ENCODE data around the gene MTMR12.
A peak's percentile ranks its signal among the peaks of the same experiment; 100 is the strongest.

The MTMR12 gene, protein sequence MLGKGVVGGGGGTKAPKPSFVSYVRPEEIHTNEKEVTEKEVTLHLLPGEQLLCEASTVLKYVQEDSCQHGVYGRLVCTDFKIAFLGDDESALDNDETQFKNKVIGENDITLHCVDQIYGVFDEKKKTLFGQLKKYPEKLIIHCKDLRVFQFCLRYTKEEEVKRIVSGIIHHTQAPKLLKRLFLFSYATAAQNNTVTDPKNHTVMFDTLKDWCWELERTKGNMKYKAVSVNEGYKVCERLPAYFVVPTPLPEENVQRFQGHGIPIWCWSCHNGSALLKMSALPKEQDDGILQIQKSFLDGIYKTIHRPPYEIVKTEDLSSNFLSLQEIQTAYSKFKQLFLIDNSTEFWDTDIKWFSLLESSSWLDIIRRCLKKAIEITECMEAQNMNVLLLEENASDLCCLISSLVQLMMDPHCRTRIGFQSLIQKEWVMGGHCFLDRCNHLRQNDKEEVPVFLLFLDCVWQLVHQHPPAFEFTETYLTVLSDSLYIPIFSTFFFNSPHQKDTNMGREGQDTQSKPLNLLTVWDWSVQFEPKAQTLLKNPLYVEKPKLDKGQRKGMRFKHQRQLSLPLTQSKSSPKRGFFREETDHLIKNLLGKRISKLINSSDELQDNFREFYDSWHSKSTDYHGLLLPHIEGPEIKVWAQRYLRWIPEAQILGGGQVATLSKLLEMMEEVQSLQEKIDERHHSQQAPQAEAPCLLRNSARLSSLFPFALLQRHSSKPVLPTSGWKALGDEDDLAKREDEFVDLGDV

DNA sequence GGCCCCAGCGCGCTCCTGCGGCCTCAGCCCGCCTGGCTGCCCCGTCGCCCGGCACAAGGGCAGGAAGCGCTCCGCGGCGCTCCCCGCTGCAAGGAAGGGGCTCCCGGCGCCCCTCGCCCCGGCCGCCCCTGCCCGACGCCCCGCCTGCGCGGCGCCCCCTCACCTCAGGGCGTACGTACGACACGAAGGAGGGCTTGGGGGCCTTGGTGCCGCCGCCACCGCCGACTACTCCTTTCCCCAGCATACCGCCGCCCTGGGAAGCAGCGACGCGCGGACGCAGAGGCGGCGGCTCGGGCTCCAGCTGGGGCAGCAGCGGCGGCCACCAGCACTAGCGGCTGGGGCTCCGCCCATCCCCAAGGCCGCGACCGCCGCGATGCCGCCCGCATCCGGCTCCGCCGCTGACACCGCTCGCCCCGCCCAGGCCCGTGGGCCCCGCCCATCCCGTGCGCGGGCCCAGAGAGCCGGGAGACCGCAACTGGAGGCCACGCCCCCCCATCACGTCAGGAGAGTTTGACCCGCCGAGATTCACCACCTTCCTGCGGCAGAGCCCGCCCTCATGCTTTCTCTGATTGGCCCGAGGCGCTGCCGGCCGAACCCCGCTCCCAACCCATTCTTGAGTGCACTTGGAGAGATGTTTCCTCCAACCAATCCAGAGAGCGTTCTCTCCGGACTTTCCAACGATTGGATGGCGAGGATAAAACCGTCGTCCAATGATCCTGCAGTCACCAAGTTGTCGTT, at the start of gene MTMR12:
TSS of gene MTMR12 (minus strand) at position 345 of the 738 bp plus-strand sequence. CDS start at position 244, 101 bp downstream.
- peak within 1 kb of the TSS; percentile 70 for H3K27ac ChIP-seq
- peak; percentile 98 for DNase-seq (ENCODE audit: low read depth, low spot score)

DNA sequence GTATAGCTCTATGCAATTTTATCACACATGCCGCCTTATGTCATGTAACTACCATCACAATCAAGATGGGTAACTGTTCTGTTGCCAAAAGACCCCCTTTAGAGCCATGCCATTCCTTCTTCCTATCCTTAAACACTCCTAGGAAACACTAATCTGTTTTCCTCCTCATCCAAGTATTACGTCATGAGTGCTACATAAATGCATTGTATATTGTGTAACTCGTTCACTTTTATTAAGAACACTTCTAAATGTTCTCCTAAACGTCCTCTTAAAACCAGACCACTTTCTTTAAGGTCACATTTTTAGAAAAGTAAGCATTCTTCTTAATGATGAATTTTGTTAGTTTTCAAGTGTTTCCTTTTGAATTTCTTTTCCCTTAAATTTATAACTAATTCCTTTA, 49.8 kb upstream of the MTMR12 start:
- no peak for DNase-seq (ENCODE audit: low read depth, low spot score)
- no peak overlapping the region for H3K27ac ChIP-seq

DNA sequence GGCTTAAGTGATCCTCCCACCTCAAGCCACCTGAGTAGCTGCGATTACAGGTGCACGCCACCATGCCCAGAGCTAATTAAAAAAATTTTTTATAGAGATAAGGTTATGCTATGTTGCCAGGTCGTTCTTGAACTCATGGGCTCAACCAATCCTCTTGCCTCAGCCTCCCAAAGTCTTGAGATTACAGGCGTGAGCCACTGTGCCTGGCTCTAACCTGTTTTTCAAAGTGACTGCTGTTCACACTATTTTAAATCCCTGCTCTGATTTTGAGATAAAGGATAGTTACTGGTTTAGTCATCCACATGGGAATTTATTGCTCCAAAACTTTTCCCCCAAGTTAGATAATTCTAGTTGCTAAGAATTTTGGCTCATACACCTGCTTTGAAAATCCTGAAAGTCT, 48.2 kb upstream of the MTMR12 start:
- no peak for DNase-seq (ENCODE audit: low read depth, low spot score)
- H3K27ac ChIP-seq = no peak overlapping the region

DNA sequence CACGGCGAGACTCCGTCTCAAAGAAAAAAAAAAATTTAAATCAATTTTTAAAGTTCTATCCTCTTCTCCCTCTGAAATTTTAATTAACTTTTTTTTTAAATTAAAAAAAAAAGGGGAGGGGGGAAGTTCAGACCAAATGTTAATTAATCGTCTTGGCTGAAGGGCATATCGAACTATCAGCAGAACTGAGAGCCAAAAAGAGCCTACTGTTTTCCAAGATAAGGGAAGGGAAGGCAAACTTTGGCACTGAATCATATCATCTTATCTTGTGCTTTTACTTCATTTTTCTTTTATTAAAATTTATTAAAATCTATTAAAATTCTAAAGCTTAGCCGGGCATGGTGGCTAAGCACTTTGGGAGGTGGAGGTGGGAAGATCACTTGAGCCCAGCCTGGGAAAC, 45.9 kb upstream of the MTMR12 start:
- no peak for DNase-seq (ENCODE audit: low read depth, low spot score)
- no peak overlapping the region for H3K27ac ChIP-seq

DNA sequence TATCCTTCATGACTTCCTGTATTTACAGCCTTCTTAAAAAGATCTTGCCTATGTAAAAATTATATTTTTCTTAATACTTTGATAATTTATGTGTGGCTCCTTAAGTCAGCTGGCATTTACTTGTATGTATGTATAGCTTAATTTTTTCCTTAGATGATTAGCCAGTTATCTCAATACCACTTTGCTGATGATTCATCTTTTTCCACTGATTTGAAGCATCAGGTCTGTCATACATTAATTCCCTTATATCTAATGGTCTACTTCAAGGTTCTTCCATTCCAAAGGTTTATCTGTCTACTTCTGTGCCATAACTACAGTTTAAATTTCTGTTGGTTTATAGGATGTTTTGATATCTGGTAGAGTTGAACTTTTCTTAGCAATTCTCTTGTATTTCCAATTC, 44.9 kb upstream of the MTMR12 start:
- no peak for DNase-seq (ENCODE audit: low read depth, low spot score)
- no peak overlapping the region for H3K27ac ChIP-seq

DNA sequence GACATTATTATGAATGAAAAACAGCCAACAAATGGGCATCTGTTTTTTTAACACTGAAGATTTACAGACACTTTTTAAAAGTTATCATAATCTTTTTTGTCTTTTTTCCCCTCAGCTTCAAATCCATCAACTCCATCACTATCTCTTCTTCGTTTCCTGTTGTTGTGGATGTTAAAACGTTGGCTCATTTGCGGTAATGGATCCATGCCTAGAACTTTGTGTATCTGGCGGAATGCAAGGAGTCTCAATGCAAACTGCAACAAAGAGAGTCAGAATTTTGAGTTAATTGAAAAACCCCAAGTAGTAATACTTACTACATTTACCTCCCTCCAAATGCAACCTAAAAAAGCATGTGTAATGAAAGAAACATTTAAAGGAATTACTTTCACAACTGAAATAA, 42.9 kb upstream of the MTMR12 start:
- H3K27ac ChIP-seq = no peak overlapping the region
- DNase-seq (ENCODE audit: low read depth, low spot score) = no peak

DNA sequence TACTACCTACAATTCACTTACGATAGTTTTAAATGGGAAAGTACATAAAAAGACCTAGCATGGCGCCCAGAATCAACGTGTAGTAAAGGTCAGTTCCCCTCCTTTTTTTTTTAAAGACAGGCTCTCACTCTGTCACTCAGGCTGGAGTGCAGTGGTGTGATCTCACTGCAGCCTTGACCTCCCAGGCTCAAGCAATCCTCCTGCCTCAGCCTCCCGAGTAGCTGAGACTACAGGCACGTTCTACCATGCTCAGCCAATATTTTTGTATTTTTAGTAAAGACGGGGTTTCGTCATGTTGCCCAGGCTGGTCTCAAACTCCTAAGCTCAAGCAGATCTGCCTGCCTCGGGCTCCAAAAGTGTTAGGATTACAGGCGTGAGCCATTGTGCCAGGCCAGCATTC, 40.7 kb upstream of the MTMR12 start:
- H3K27ac ChIP-seq = no peak overlapping the region
- DNase-seq (ENCODE audit: low read depth, low spot score) = no peak

DNA sequence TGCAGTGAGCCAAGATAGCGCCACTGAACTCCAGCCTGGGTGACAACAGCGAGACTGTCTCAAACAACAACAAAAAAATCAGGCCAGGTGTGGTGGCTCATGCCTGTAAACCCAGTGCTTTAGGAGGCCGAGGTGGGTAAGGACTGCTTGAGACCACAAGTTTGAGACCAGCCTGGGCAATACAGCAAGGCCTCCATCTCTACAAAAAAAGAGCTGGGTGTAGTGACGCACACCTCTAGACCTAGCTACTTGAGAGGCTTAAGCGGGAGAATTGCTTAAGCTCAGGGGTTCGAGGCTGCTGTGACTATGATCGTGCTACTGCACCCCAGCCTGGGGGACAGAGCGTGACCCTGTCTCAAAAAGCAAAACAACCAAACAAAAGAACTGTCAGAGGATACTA, 39.9 kb upstream of the MTMR12 start:
- no peak overlapping the region for H3K27ac ChIP-seq
- DNase-seq (ENCODE audit: low read depth, low spot score) = no peak

DNA sequence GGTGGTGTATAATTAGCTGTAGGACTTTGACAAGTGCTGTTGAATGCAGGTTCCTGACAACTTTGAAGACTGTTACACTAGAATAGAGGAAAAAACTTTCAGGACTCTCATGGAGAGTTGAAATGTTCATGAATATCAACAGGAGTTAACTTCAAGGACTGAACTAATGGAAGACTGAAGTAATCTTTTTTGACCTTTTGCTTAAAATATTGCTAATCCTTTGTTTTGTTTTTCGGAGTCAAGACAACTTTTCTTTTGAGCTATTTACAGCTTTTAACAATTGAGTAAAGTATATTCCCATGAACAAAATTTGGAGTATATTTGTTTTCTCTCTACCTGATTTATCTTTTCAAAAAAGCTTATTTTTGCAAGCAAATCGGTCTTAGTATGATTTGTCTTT, 34.1 kb upstream of the MTMR12 start:
- no peak for DNase-seq (ENCODE audit: low read depth, low spot score)
- H3K27ac ChIP-seq = no peak overlapping the region

DNA sequence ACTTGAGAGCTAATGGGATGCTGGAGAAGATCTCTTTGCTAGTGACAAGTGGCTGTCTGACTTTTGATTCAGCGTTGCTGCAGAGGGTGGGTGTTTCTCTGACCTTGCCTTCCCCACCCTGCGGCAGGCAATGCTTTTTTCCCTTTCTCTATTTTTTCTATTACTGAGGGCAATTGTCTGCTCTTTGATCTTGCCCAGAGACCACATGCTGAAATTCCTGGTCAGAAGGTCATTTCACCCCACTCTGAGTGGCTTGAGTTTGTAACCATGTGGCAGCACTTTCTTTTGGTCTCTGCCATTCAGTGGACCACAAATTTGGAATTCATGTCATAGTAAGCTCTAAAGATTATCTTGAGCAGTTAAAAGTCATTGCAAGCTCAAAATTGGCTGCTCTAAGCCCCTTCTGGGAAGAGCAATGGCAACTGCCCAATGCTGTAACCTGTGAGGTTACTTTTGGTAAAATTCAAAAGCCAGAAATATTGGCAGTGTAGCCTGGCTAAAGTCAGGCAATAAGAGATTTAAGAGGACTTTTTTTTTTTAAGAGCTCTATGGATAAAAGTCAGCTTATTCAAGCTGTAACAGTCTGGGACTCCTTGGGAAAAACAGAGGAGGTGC, 30.4 kb upstream of the MTMR12 start:
- H3K27ac ChIP-seq = no peak overlapping the region
- DNase-seq (ENCODE audit: low read depth, low spot score) = no peak

DNA sequence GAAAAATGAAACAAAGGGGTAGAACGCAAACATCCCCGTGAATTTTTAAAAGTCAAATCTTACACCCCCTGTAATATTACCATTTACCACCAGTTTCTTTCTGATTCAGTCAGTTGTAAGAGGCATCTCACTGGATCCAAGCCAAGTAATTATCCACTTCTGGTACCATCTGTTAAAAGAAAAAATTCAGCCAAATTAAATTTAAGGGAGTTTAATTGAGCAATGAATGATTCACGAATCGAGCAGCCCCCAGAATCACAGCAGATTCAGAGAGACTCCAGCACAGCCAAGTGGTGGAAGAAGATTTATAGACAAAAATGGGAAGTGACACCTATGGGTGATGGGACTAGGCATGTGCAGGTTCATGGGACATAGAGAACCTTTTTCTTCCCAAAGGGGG, 29.9 kb upstream of the MTMR12 start:
- no peak overlapping the region for H3K27ac ChIP-seq
- DNase-seq (ENCODE audit: low read depth, low spot score) = no peak

DNA sequence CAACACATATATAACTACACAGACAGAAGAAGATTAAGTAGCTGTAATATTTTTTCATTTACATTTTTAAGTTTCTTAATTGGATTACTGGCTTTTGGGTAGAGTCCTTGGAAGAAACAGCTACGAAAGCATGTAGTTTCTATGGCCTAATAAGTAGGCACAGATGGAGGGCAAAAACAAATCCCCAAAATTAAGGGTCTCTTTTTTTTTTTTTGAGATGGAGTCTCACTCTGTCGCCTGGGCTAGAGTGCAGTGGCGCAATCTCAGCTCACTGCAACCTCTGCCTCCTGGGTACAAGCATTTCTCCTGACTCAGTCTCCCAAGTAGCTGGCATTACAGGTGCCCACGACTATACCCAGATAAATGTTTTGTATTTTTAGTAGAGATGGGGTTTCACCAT, 27.1 kb upstream of the MTMR12 start:
- no peak overlapping the region for H3K27ac ChIP-seq
- no peak for DNase-seq (ENCODE audit: low read depth, low spot score)

DNA sequence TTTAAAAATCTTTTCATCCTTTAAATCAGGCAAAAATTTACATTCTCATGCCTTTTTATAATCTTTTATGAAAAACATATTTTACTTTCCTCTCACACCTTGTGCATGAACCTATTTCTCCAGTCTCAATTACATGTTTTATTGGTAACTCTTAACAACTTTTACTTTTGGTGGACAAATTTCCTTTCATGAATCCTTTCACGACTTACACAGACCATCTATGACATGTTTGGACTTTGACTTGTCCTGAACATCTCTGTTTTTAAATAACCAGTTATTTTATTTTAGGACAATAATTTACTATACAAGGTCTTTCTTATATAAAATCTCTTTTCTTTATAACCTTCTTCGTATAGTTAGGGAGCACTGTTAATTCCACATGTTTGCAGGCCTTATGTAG, 26.5 kb upstream of the MTMR12 start:
- H3K27ac ChIP-seq = no peak overlapping the region
- DNase-seq (ENCODE audit: low read depth, low spot score) = no peak

DNA sequence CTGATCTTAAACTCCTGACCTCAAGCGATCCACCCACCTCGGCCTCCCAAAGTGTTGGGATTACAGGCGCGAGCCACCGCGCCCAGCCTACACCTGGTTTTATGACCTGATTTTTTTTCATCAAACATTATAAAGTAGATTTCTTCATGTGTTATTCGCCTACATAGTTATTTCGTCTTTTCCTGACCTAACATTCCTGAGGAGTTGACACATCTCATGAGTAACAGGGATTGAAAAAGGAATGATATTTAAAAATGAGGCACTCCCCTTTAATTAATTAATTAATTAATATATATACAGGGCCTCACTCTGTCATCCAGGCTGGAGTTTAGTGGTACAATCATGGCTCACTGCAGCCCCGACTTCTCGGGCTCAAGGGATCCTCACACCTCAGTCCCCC, 20.2 kb upstream of the MTMR12 start:
- no peak for DNase-seq (ENCODE audit: low read depth, low spot score)
- H3K27ac ChIP-seq = peak overlapping the region; percentile 54

DNA sequence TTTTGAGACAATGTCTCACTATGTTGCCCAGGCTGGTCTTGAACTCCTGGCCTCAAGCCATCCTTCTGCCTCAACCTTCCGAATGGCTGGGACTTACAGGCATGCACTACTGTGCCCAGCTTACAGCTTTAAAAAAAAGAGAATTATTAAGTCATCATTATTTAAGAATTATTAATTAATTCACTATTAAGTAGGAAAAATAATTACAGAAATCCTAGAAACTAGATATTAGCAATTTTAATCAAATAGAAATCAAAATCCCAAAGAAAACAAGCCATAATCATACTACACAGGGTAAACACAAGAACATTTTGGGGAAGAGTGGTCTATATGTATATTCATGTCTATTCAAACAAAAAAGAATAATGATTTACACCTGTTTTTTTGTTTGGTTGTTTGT, 19.6 kb upstream of the MTMR12 start:
- no peak for DNase-seq (ENCODE audit: low read depth, low spot score)
- H3K27ac ChIP-seq = peak overlapping the region; percentile 54

DNA sequence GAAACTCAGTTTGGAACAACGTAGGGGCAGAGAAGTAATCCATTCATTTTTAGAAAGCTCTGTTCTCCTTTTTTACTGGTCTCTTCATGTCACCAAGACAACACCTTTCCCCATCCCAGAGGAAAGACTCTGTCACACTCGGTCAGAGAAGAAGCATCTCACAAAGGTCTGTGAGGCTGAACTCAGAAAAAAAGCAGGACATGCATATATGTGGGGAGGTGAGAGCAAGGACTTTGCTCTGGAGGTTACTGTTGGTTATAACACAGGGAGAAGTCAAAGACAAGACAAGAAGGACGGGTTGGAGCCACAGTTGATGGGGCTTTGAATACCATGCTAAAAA, 19.2 kb upstream of the MTMR12 start:
- peak overlapping the region; percentile 54 for H3K27ac ChIP-seq
- no peak for DNase-seq (ENCODE audit: low read depth, low spot score)

DNA sequence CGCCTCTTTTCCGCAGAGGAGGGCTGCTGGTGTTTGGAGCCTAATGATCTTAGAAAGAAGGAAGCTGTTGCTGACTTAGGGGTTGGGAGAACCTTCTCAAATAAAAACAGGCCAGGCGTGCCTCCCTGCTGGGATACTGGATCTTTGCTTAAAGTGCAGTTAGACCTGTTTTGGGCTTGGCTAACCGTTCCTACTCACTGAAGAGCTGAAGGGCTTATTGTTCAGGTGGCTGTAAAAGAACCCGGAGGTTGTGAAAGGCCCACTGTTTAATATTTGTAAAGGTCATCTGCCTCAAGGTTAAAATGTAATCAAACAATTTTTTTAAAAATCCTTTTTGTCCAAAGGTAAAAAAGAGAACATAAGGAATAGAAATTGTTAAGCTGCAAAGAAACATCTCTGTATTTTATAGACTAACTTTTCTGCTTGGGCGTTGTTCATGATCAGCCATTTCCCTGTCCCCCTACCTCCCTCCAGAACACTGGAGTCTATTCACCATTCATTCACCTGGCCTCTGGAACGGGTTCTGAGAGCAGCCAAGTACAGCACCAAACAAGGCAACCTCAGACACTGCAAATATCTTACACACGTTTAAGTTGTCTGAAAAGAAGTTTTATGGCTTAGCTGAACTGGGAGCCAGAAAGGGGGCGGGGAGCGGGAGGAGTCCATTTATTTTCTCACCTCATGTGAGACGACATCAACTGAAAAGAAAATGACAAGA, 18.6 kb upstream of the MTMR12 start:
- peak; percentile 14 for DNase-seq (ENCODE audit: low read depth, low spot score)
- H3K27ac ChIP-seq = peak overlapping the region; percentile 54

DNA sequence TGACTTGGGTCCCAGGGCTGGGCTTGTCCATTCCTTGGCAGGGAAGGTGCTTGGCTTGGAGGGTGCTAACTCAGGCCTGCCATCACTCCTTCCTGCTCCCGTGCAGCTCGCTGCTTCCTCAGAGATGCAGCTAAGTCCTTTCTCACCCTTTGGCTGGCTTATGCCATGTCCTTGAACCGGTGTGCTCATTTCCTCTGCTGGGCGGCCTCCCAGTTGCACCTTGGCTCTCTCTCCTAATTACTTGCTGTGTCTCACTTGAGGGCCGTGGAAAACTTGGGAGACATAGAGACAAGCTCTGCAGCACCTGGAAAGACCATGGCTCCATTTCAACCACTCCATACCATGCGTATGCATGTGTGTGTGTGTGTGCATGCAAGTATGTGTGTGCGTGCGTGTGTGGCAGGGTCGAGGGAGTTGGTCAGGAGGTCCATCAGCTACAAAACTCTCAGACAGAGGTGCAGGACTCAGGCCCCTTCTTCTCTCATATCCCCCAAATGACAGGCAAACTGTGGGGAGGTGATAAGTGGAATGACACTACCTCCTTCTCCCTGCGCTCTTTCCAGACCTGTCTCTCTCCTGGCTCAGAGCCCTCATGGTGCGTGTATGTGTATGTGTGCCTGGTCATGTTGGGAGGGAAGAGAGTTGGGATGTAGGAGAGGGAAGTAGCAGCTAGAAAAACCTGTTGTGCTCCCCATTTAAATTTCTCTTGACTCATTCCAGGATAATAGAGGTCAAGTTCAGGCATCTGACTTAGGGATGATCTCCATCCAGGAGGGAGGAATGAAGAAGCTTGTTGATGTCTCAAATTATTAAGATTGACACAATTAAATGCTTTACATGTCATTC, 17.6 kb upstream of the MTMR12 start:
- DNase-seq (ENCODE audit: low read depth, low spot score) = peak; percentile 34

DNA sequence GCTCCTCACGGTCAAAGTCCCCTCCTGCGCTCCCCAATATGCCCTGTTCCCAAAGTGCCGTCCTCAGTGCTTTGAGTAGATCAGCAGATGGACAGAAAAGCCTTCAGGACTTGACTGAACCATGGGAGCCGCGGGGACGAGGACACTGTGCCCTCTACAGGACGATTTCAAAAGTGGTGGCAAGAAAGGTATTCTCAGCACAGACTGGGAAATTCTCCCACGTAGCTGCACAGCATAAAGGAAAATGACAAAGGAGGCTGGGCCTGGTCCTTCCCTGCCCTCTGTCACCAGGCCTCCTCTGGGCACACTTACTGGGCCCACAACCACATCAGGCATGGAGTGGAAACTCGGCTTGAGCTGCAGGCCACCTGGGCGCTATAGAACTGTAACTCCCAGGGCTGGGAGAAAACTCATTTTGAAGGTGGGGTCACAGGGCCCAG, 16.7 kb upstream of the MTMR12 start:
- H3K27ac ChIP-seq = no peak overlapping the region
- peak; percentile 18 for DNase-seq (ENCODE audit: low read depth, low spot score)

More for the DNA sequence above, 17.6 kb upstream of the MTMR12 start:
- peak overlapping the region; percentile 54 for H3K27ac ChIP-seq

All from epithelial cell of prostate (primary cell).